HG03280 (cell line): ENCODE measurements around the gene ZSCAN25.
"Not testable (repeated sequence)": the region's sequence is repeated elsewhere in the genome, so short reads cannot be mapped to it uniquely, and the experiment has no call there.

Source experiments
- ATAC-seq: cut with Tn5 transposase; IDR thresholded peaks from one replicate; pipeline ENCODE4 v1.9.1; 2021; ENCODE audit warnings: mild to moderate bottlenecking, moderate library complexity; ENCODE audit not compliant: unreplicated experiment

Gene ZSCAN25

GRCh38 chr7:99616359-99617191 lies at the start of gene ZSCAN25:
ZSCAN25 (plus strand) TSS chr7:99616946; CDS start chr7:99619607, 2,661 bp downstream.
- ATAC-seq, result peak; percentile 95

- not testable (repeated sequence) for ATAC-seq
These were observed 48.0 kb upstream of the ZSCAN25 start for GRCh38 chr7:99568770-99569169.

- ATAC-seq, result no peak
These were observed 45.0 kb upstream of the ZSCAN25 start for GRCh38 chr7:99571768-99572167.

- ATAC-seq, result no peak
These were observed 43.5 kb upstream of the ZSCAN25 start for GRCh38 chr7:99573257-99573656.

- no peak for ATAC-seq
These were observed 40.5 kb upstream of the ZSCAN25 start for GRCh38 chr7:99576251-99576650.

- ATAC-seq, result no peak
These were observed 37.3 kb upstream of the ZSCAN25 start for GRCh38 chr7:99579281-99579955.

- no peak for ATAC-seq
These were observed 36.6 kb upstream of the ZSCAN25 start for GRCh38 chr7:99579956-99580777.

- not testable (repeated sequence) for ATAC-seq
These were observed 35.9 kb upstream of the ZSCAN25 start for GRCh38 chr7:99580778-99581332.

- no peak for ATAC-seq
These were observed 27.9 kb upstream of the ZSCAN25 start for GRCh38 chr7:99588868-99589267.

- no peak for ATAC-seq
These were observed 21.6 kb upstream of the ZSCAN25 start for GRCh38 chr7:99594948-99595745.

GRCh38 chr7:99596408-99596955 lies 20.3 kb upstream of the ZSCAN25 start:
- no peak for ATAC-seq

GRCh38 chr7:99597762-99598501 lies 18.8 kb upstream of the ZSCAN25 start, which contains the start of gene TMEM225B:
TMEM225B (plus strand) TSS chr7:99598267; CDS start chr7:99604389, 6,122 bp downstream.
- ATAC-seq, result no peak

GRCh38 chr7:99599836-99600235 lies 16.9 kb upstream of the ZSCAN25 start:
- ATAC-seq, result no peak

GRCh38 chr7:99601656-99602310 lies 15.0 kb upstream of the ZSCAN25 start:
- no peak for ATAC-seq

- ATAC-seq, result no peak
These were observed 11.2 kb upstream of the ZSCAN25 start for GRCh38 chr7:99605527-99605926.

- no peak for ATAC-seq
These were observed 10.2 kb upstream of the ZSCAN25 start for GRCh38 chr7:99606531-99606930.

GRCh38 chr7:99607548-99607947 lies 9.2 kb upstream of the ZSCAN25 start:
- ATAC-seq, result no peak

GRCh38 chr7:99614495-99614894 lies 2.3 kb upstream of the ZSCAN25 start:
- ATAC-seq, result no peak

GRCh38 chr7:99615989-99616358 lies 772 bp upstream of the ZSCAN25 start:
- ATAC-seq, result no peak
